Measurements from ENCODE around the gene POLR1G.
A peak's percentile ranks its signal among the peaks of the same experiment; 100 is the strongest.
"Not testable (repeated sequence)": the region's sequence is repeated elsewhere in the genome, so short reads cannot be mapped to it uniquely, and the experiment has no call there.

The POLR1G gene

DNA sequence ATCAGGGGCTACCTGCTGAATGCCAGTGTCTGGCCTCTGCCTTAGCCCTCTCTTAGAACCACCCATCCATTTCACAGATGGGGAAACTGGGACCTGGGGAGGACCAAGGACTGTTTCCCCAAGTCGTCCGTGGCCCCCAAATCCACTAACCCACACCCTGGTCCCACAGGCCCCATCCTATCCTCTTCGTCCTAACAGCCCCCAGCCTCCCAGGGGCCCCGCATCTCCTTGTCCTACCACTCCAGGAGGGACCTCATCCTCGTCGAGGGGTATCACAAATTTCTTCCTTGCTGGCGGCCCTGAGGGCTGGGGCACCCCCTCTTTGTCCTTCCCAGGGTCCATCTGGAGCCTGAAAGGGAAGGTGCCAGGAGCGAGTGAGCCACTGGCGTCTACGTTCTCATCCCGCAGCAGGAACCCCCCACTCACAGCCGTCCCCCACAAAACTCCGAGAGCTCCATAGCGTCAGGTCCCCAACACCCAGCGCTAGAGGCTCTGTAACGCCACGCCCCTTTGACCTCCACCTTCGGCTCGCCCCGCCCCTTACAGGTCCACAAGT lies 16.7 kb downstream of the POLR1G start:
- no peak for DNase-seq

DNA sequence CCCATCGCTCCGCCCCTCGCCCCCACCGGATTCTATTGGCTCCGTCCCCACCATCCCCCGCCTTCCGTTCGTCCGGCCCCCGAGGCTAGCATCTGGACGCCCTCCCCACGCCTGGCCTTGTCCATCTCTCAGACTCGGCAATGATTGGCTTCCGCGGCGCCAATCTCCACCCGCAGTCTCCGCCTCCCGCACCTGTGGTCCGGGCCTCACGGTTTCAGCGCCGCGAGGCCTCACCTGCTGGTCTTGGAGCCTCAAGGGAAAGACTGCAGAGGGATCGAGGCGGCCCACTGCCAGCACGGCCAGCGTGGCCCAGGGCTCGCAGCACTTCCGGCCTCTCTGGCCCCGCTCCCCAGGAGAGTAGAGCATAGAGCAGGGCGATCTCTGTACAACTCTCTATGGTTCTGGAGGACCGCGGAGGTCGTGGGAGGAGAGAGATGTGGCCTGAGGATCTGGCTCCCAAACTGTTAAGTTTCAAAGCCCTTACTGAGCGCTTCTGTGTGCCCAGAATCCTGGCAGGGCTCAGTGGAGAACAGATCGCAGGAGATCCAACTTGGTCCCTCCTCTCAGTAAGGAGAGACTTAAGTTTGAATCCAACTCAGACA lies 17.2 kb downstream of the POLR1G start, which contains the start of gene ERCC1:
TSS of gene ERCC1 (minus strand) at position 329 of the 602 bp plus-strand sequence. CDS start 543 bp downstream, outside the sequence.
- peak; percentile 96 for DNase-seq

DNA sequence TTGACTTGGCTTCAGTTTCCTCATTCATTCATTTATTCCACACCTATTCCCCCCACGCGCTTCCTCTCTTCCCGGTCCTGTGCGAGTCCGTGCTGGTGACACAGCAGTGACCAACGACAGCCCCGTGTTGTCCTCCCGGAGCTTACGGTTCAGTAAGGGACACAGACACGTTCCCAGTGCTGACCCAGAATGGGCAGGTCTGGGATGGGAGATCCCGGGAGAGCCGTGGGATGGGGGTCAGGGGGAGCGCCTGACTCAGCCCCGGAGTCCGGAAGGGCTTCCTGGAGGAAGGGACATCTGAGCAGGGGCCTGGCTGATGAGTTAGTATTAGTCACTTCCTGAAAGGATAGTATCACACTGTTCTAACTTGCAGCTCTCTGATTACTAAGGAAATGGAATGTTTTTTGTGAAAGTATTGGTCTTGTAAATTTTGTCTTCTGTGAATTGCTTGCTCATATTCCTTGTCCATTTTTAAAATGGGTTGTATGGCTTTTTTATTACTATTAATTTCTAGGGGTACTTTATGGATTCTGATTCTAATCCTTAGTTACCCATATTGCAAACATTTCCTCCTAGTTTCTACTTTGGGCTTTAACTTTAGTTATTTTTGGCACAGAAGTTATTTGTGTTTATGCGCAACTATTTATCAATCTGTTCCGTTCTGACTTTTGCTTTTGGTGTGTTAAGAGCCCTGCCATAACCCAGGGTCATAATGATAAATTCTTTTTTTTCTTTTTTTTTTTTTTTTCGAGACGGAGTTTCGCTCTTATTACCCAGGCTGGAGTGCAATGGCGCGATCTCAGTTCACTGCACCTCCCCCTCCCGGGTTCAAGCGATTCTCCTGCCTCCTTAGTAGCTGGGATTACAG lies 18.0 kb downstream of the POLR1G start:
- DNase-seq = no peak

DNA sequence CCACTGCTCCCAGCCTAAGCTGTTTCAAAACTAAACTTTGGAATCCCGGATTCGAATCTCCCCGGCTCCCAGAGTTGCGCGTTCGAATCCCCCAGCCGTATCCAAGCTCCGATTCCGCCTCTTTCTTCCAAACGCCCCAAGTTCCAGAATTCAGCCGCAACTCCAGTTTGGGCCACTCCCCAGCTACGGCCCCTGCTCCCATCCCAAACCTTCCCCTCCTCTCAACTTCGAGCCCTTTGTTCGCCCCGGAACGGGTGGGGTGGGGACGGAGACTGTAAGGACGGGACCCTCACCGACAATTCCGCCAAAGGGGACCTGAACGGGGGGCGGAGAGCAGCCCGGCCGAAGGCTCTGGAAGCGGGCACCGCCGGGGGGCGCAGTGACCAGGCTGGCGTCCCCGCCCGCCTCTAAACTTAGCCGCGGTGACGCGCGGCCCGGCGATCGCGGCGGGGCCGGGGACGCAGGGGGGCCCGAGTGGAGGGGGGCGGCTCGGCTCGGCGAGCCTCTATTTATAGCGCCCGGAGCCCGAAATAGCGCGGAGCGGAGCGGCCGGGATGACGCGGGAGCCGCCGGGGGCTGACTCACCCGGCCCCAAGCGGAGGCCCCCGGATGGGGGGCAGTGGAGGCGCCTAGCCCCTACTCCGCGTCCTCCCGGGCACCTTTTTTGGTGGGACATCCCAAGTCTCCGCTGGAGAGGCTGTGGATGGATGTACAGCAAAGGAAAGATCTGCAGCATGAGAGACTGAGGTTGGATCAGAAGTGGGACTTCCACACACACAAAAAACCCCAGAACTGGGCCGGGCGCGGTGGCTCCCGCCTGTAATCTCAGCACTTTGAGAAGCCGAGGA lies 22.2 kb downstream of the POLR1G start:
- DNase-seq = no peak

DNA sequence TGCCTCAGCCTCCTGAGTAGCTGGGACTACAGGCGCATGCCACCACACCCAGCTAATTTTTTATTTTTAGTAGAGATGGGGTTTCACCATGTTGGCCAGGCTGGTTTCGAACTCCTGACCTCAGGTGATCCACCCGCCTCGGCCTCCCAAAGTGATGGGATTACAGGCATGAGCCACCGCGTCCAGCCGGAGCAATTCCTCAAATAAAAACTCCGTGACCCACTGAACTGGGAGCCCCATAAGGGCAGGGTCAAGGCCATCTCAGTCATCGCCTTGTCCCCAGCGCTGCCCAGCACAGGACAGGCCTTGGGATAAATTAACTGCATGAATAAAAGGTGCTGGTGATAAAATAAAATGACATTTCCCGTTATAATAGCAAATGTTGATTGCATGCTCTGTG lies 23.5 kb downstream of the POLR1G start:
- not testable (repeated sequence) for DNase-seq

DNA sequence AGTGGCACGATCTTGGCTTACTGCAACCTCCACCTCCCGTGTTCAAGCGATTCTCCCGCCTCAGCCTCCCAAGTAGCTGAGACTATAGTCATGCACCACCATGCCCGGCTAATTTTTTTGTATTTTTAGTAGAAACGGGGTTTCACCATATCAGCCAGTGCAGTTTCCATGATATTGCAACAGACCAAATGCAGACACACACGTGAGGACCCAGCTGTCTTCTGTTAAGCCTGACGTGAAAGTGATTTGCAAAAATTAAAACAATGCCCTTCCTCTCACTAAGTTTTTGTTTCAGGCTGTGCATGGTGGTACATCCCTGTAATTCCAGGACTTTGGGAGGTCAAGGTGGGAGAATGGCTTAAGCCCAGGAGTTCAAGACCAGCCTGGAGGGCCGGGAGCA lies 24.6 kb downstream of the POLR1G start:
- not testable (repeated sequence) for DNase-seq

DNA sequence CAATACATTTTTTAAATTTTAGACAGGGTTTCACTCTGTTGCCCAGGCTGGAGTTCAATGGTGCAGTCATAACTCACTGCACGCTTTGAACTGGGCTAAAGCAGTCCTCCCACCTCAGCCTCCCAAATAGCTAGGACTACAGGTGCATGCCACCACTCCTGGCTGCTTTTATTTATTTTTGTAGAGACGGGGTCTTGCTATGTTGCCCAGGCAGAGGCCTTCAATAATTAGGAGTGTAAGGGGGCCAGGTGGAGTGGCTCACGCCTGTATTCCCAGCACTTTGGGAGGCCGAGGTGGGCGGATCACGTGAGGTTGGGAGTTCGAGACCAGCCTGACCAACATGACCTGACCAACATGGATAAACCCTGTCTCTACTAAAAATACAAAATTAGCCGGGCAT lies 26.1 kb downstream of the POLR1G start:
- DNase-seq = not testable (repeated sequence)

DNA sequence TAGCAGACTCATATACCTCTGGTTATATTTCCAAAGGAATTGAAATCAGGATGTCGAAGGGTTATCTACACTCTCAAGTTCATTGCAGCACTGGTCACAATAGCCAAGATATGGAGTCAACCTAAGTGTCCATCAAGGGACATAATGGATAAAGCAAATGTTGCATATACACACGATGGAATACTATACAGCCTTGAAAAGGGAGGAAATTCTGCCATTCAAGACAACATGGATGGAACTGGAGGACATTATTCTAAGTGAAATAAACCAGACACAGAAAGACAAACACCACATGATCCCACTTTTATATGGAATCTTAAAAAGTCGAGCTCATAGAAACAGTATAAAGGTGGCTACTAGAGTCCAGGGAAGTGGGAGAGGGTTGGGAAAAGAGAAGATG lies 30.9 kb downstream of the POLR1G start:
- no peak for DNase-seq

DNA sequence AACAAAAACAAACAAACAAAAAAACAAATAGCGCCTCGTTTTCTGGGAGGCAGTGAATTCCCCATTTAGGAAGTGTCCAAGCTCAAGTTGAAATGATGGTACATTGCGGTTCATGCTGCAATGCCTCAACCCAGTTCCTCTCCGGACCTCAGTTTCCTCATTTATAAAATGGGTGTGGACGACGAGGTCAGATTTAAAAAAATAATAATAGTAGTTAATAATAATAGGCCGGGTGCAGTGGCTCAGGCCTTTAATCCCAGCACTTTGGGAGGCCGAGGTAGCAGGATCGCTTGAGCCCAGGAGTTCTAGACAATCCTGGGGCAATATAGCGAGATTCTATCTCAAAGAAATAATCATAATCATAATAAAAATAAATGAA lies 32.7 kb downstream of the POLR1G start:
- no peak for DNase-seq

DNA sequence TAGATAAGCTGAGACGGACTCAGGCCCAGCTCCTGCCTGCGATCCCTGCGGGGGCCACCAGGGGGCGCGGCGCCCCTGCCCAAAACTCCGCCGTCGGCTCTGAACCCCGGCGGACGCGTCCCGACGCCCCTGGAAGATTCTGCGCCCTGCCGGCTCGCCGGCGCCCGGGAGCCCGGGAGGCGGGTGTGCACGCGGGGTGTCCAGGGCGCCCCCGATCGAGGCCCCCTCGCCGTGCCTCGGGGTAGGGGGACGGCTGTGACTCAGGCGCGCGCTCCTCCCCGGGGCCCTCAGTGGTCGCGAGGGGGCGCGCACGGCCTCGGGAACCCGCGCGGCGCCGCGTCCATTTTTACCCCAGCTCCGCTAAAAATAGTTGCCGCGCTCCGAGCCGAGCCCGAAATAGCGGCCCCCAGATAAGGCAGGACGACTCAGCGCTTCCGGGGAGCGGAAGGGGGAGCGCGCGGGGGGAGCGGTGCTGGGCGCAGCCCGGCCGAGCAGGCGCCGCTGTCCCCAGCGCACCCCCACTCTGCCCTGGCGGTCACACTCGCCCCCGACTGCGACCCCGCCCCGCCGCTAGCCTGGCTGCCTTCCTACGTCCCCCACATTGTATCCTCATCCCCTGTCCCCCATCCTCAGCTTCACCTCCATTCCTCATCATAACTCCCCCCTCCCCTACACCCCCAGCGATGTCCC lies 33.3 kb downstream of the POLR1G start:
- no peak for DNase-seq

DNA sequence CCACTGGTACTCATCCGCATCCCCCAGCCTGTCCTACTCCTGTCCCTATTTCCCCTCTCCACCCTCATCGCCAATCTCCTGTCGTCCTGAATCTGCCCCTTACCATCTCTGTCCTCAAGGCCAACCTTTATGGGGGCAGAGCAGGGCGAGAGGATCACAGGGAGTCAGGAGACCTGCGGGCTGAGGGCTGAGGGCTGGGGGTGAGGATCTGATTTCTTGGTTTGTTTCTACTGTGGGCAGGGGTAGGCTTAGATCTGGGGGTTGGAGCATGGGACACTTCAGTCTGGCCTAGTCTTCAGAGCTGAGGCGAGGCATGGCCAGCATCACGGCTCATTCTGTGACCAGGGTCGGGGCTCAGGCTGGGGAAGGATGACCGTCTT lies 33.8 kb downstream of the POLR1G start:
- no peak for DNase-seq

DNA sequence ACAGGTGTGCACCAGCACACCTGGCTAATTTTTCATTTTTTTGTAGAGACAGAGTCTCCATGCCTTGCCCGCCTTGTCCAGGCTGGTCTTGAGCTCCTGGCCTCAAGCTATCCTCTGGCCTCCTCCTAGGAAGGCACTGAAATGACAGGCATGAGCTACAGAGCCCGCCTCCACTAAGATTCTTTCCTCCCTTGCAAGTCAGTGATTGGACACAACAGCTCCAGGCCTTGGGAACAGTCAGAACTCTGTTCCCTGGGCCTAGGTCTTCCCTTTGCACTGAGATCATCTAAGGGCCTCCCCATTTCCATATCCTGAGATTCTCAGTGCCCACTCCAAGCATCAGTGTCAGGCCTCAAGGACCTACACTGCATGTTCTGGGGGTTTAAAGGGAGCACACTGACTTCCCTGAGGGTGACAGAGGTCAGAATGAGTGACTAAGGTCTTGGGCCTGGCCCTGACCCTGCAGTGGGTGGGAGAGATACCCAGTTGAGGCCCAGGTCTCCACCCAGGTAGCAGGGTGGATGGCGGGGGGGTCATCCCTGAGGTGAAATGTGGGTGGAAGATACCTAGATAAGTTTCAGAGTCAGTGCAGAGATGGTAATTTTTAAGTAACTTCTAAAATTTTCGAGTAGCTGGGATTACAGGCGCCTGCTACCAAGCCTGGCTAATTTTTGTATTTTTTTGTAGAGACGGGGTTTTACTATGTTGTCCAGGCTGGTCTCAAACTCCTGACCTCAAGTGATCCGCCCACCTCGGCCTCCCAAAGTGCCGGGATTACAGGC lies 34.6 kb downstream of the POLR1G start:
- no peak for DNase-seq

DNA sequence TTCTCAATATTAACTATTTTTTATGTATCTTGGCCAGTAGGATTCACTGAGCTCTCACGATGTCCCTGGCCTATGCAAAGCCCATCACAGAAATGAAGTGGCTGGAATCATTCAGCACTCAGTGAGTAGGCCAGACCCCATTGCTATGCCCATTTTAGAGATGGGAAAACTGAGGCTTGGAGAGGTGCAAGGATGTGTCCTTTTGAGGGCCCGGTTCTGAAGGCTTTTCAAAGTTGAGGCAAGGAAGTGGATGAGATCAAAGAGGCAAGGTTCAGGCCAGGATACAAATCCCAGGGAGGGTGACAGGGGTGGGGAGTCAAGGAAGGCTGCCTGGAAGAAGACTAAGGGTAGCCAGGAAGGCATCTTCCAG lies 35.9 kb downstream of the POLR1G start:
- no peak for DNase-seq

DNA sequence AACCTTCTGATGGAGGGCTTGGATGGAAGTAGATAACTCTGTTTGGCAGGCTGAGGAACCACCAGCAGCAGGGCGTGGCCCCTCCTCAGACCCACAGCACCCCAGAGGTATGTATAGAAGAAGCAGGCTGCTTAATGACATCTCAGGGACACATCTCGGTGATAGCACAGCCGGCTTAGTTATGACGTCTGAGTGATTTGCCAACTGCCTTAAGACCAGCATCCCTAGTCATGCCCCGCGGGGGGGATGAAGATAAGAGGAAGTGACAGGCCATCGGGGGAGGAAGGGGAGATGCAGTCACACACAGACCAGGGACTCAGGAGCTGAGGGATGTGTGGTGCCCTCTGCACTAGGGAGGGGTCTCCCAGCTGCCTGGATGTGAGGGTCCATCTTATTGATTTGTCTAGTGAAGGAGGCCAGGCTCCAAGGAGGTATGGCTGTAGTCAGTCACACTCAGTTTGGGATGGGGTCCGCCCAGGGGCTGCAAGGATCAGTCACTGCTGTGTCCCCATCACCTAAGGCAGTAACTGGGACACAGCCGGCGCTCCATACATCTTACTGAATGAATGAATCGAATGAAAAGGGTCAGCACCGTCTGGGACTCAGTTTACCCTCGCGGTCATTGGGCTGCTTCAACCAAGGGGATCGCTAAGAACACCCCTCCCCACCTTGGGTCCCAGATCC lies 36.5 kb downstream of the POLR1G start:
- DNase-seq = no peak

DNA sequence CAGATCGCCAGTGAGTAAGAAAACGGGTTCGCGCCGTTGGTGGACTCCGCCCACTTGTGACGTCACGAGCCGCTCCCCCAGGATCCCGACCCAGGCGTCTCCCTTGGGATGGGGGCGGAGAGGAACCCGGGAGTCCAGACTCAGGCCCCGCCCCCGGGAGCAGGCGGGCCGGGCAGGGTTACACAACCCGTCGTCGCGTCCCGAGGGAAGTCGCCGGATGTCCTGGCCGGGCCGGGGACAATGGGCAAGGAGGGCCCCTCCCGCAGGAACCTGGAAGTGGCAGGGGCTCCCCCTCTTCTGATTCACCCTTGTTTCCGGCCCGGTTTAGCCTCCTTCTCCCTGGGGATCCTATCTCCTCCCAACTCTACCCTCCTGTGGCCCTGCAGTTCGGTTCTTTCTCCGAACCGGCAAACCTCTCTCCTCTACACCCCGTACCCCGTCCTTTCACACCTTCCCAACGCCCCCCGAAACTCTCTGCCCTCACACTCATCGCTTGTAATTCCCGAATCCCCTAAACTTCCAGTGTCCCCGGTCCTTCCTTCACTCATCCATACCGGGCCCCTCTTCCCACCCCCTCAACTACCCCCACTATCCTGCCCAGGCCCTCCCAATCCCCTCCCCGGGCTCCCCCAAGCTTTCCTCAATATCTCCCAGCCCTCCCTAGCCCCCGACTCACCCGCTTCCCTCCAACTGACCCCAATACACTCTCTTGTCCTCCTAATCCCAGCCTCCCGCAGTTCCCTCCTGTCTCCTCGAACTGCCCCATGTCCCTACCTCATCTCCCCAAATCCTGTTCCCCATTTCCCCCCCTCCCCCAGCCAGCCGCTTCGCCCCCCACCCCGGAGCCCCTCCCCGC lies 37.2 kb downstream of the POLR1G start:
- DNase-seq = peak; percentile 28

DNA sequence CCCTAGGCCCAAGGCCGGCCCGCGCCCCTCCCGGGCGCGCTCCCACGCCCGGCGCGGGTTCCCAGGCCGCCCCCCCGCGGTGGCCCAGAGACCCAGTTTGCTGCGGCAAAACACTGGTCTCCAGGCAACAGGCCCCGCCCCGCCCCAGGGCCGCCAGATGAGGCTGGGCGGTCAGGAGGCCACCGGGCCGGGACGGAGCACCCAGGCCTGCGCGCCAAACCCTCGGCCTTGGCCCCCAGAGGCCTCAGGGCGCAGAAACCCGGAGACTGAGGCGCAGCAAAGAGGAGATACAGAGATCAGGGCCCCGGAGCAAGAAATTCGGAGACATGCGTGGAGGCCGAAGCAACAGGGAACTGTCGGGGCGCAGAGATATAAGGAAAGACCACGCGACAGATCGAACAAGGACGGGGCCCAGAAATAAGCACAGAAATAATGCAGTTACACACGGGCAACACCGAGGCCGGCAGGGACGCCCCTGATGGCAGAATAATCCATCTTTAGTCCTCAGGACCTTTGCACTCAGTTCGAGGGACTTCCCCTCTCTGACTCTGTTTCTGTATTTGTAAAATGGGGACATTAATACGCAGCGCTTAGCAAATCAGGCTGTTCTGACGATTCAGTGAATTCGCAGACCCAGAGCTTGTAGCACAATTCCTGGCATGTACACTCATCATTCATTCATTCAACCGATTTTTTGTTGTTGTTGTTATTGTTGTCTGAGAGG lies 38.0 kb downstream of the POLR1G start:
- no peak for DNase-seq

DNA sequence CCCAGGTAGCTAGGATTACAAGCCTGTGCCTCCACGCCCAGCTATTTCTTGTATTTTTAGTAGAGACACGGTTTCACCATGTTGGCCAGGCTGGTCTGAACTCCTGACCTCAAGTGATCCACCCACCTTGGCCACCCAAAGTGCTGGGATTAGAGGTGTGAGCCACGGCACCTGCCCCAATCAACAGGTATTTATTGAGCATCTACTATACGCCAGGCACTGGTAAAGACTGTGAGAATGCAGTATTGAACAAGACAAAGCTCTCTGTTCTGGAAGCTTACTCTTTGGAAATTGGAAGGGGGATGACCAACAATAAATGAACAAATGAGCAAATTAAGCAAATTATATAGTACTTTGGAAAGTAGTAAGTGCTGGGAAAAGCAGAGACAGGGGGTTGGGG lies 38.7 kb downstream of the POLR1G start:
- DNase-seq = no peak

DNA sequence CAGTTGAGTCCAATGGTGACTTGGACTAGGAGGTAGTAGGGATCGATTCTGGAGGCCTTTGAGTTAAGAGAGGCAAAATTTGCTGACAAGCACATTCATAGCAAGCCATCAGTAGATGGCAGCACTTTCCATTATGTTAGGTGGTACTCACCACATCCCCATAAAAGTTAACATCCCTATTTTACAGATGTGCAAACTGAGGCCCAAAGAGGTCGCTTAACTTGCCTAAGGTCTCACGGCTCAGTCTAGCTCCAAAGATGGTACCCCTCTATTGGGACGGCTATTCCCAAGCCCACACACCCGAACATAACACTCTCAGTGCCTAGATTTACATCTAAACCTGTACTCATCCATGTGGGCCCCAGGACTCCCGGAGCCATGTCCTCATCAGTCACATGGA lies 39.9 kb downstream of the POLR1G start:
- DNase-seq = no peak

DNA sequence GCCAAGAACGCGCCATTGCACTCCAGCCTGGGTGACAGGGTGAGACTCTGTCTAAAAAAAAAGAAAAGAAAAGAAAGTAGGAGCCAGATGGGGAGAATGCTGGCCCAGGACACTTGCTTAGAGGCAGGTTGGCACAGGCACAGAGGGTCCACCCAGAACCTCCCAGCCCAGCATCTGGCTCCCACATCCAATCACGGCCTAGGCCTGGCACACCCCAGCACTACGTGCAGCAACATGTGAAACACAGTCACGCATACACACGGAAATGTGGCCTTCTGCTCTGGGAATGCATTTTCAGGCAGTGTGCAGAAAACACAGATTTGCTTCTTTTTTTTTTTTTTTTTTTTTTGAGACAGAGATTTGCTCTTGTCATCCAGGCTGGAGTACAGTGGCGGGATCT lies 40.5 kb downstream of the POLR1G start:
- no peak for DNase-seq

DNA sequence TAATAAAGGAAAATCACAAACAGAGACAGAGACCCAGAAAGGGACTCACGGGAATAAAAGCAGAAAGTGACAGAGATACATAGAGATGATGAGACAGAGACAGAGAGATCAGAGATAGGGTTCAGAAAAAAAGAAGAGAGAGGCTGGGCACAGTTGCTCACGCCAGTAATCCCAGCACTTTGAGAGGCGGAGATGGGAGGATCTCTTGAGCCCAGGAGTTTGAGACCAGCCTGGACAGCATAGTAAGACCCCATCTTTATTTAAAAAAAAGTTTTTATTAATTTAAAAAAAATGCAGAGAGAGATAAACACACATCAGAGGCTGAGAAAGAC lies 41.9 kb downstream of the POLR1G start:
- no peak for DNase-seq
